Stimulated activated naive CD8-positive, alpha-beta T cell treated with anti-CD3 and anti-CD28 coated beads, Interleukin-15, Interleukin-2, amounts not matched to agents 100 ng/mL and 50 ng/mL, for 24 hours (primary cell): ENCODE results near the gene SLC39A8.

Experiments
- H3K27ac Mint-ChIP-seq: one replicate; pipeline ENCODE4 v1.8.0; 2021; ENCODE audit warnings: mild to moderate bottlenecking, mixed read lengths
- H3K27me3 Mint-ChIP-seq: one replicate; pipeline ENCODE4 v1.8.0; 2021; ENCODE audit warnings: mixed read lengths
- H3K36me3 Mint-ChIP-seq: one replicate; pipeline ENCODE4 v1.8.0; 2021; ENCODE audit warnings: low read depth, mixed read lengths
- H3K4me1 Mint-ChIP-seq: one replicate; pipeline ENCODE4 v1.8.0; 2021; ENCODE audit warnings: low read depth, mixed read lengths
- H3K4me3 Mint-ChIP-seq: one replicate; pipeline ENCODE4 v1.8.0; 2021; ENCODE audit warnings: mild to moderate bottlenecking, mixed read lengths
- H3K9me3 Mint-ChIP-seq: one replicate; pipeline ENCODE4 v1.8.0; 2021; ENCODE audit warnings: mixed read lengths

The SLC39A8 gene

GRCh38 chr4:102321260-102321995 is 23.9 kb downstream of the SLC39A8 start:
- Mint-ChIP-seq H3K9me3 (peaks cover 4% of the 10 kb centered on the region), H3K27ac (no peak overlapping the region), H3K27me3 (no peaks in the 10 kb centered on the region), H3K4me1 (peaks cover 37% of the 10 kb centered on the region), H3K36me3 (peaks cover 35% of the 10 kb centered on the region), H3K4me3 (no peak overlapping the region)

GRCh38 chr4:102319594-102319993 is 25.7 kb downstream of the SLC39A8 start:
- Mint-ChIP-seq H3K4me1 (peaks cover 29% of the 10 kb centered on the region), H3K27ac (no peak overlapping the region), H3K9me3 (peaks cover 4% of the 10 kb centered on the region), H3K27me3 (no peaks in the 10 kb centered on the region), H3K36me3 (peaks cover 42% of the 10 kb centered on the region), H3K4me3 (no peak overlapping the region)

- Mint-ChIP-seq H3K27me3 (no peaks in the 10 kb centered on the region), H3K36me3 (peaks cover 52% of the 10 kb centered on the region), H3K4me1 (peaks cover 30% of the 10 kb centered on the region), H3K9me3 (peaks cover 4% of the 10 kb centered on the region), H3K4me3 (no peak overlapping the region), H3K27ac (no peak overlapping the region)
Measured at GRCh38 chr4:102318526-102318925, 26.8 kb downstream of the SLC39A8 start.

- no peak overlapping the region for H3K27ac Mint-ChIP-seq
- H3K9me3 Mint-ChIP-seq = peaks cover 4% of the 10 kb centered on the region
- H3K27me3 Mint-ChIP-seq = no peaks in the 10 kb centered on the region
- H3K4me3 Mint-ChIP-seq = no peak overlapping the region
- H3K36me3 Mint-ChIP-seq = peaks cover 54% of the 10 kb centered on the region
- peaks cover 29% of the 10 kb centered on the region for H3K4me1 Mint-ChIP-seq
Measured at GRCh38 chr4:102318105-102318504, 27.2 kb downstream of the SLC39A8 start.

- Mint-ChIP-seq H3K9me3 (peaks cover 4% of the 10 kb centered on the region), H3K27me3 (no peaks in the 10 kb centered on the region), H3K36me3 (peaks cover 51% of the 10 kb centered on the region), H3K4me1 (peaks cover 24% of the 10 kb centered on the region), H3K4me3 (no peak overlapping the region), H3K27ac (no peak overlapping the region)
Measured at GRCh38 chr4:102317459-102317858, 27.8 kb downstream of the SLC39A8 start.

GRCh38 chr4:102316585-102316984 is 28.7 kb downstream of the SLC39A8 start:
- Mint-ChIP-seq H3K27me3 (no peaks in the 10 kb centered on the region), H3K27ac (no peak overlapping the region), H3K36me3 (peaks cover 51% of the 10 kb centered on the region), H3K4me1 (peaks cover 15% of the 10 kb centered on the region), H3K9me3 (peaks cover 4% of the 10 kb centered on the region), H3K4me3 (no peak overlapping the region)

- H3K9me3 Mint-ChIP-seq = peaks cover 4% of the 10 kb centered on the region
- no peak overlapping the region for H3K4me3 Mint-ChIP-seq
- H3K36me3 Mint-ChIP-seq = peaks cover 42% of the 10 kb centered on the region
- H3K4me1 Mint-ChIP-seq = peaks cover 6% of the 10 kb centered on the region
- no peak overlapping the region for H3K27ac Mint-ChIP-seq
- no peaks in the 10 kb centered on the region for H3K27me3 Mint-ChIP-seq
Measured at GRCh38 chr4:102315532-102315931, 29.8 kb downstream of the SLC39A8 start.

- Mint-ChIP-seq H3K27me3 (no peaks in the 10 kb centered on the region), H3K36me3 (peaks cover 43% of the 10 kb centered on the region), H3K9me3 (peaks cover 4% of the 10 kb centered on the region), H3K4me1 (peaks cover 11% of the 10 kb centered on the region), H3K27ac (no peak overlapping the region), H3K4me3 (no peak overlapping the region)
Measured at GRCh38 chr4:102312417-102312816, 32.9 kb downstream of the SLC39A8 start.

GRCh38 chr4:102311912-102312311 is 33.4 kb downstream of the SLC39A8 start:
- peaks cover 11% of the 10 kb centered on the region for H3K4me1 Mint-ChIP-seq
- peaks cover 38% of the 10 kb centered on the region for H3K36me3 Mint-ChIP-seq
- no peaks in the 10 kb centered on the region for H3K27me3 Mint-ChIP-seq
- no peak overlapping the region for H3K27ac Mint-ChIP-seq
- H3K4me3 Mint-ChIP-seq = no peak overlapping the region
- peaks cover 1% of the 10 kb centered on the region for H3K9me3 Mint-ChIP-seq

- H3K9me3 Mint-ChIP-seq = no peaks in the 10 kb centered on the region
- H3K4me1 Mint-ChIP-seq = peaks cover 11% of the 10 kb centered on the region
- peaks cover 38% of the 10 kb centered on the region for H3K36me3 Mint-ChIP-seq
Measured at GRCh38 chr4:102311407-102311806, 33.9 kb downstream of the SLC39A8 start.

GRCh38 chr4:102308032-102308799 is 37.1 kb downstream of the SLC39A8 start:
- no peak overlapping the region for H3K4me3 Mint-ChIP-seq
- H3K27me3 Mint-ChIP-seq = no peaks in the 10 kb centered on the region
- H3K4me1 Mint-ChIP-seq = peaks cover 6% of the 10 kb centered on the region
- no peaks in the 10 kb centered on the region for H3K9me3 Mint-ChIP-seq
- peak overlapping the region; percentile 39 for H3K27ac Mint-ChIP-seq
- H3K36me3 Mint-ChIP-seq = peaks cover 35% of the 10 kb centered on the region

More at GRCh38 chr4:102311407-102311806, 33.9 kb downstream of the SLC39A8 start:
- no peaks in the 10 kb centered on the region for H3K27me3 Mint-ChIP-seq
- H3K27ac Mint-ChIP-seq = no peak overlapping the region
- H3K4me3 Mint-ChIP-seq = no peak overlapping the region

GRCh38 chr4:102305666-102306065 is 39.6 kb downstream of the SLC39A8 start:
- Mint-ChIP-seq H3K4me3 (no peak overlapping the region), H3K36me3 (peaks cover 38% of the 10 kb centered on the region), H3K9me3 (no peaks in the 10 kb centered on the region), H3K27ac (no peak overlapping the region), H3K4me1 (peaks cover 6% of the 10 kb centered on the region), H3K27me3 (no peaks in the 10 kb centered on the region)

GRCh38 chr4:102302762-102303161 is 42.5 kb downstream of the SLC39A8 start:
- no peak overlapping the region for H3K4me3 Mint-ChIP-seq
- no peaks in the 10 kb centered on the region for H3K27me3 Mint-ChIP-seq
- H3K9me3 Mint-ChIP-seq = no peaks in the 10 kb centered on the region
- H3K4me1 Mint-ChIP-seq = peaks cover 2% of the 10 kb centered on the region
- H3K36me3 Mint-ChIP-seq = peaks cover 40% of the 10 kb centered on the region
- no peak overlapping the region for H3K27ac Mint-ChIP-seq

GRCh38 chr4:102301167-102301566 is 44.1 kb downstream of the SLC39A8 start:
- Mint-ChIP-seq H3K9me3 (no peaks in the 10 kb centered on the region), H3K4me3 (no peak overlapping the region), H3K4me1 (no peaks in the 10 kb centered on the region), H3K27ac (no peak overlapping the region), H3K36me3 (peaks cover 52% of the 10 kb centered on the region), H3K27me3 (no peaks in the 10 kb centered on the region)

GRCh38 chr4:102299354-102300107 is 45.8 kb downstream of the SLC39A8 start:
- no peak overlapping the region for H3K27ac Mint-ChIP-seq
- H3K4me1 Mint-ChIP-seq = no peaks in the 10 kb centered on the region
- no peak overlapping the region for H3K4me3 Mint-ChIP-seq
- no peaks in the 10 kb centered on the region for H3K9me3 Mint-ChIP-seq
- H3K36me3 Mint-ChIP-seq = peaks cover 43% of the 10 kb centered on the region
- H3K27me3 Mint-ChIP-seq = no peaks in the 10 kb centered on the region
